Measurements from ENCODE around the gene CBX3.

GRCh38 chr7:26203016-26203415 lies 1.5 kb downstream of the CBX3 start:
- TF ChIP-seq, protein P1, sequence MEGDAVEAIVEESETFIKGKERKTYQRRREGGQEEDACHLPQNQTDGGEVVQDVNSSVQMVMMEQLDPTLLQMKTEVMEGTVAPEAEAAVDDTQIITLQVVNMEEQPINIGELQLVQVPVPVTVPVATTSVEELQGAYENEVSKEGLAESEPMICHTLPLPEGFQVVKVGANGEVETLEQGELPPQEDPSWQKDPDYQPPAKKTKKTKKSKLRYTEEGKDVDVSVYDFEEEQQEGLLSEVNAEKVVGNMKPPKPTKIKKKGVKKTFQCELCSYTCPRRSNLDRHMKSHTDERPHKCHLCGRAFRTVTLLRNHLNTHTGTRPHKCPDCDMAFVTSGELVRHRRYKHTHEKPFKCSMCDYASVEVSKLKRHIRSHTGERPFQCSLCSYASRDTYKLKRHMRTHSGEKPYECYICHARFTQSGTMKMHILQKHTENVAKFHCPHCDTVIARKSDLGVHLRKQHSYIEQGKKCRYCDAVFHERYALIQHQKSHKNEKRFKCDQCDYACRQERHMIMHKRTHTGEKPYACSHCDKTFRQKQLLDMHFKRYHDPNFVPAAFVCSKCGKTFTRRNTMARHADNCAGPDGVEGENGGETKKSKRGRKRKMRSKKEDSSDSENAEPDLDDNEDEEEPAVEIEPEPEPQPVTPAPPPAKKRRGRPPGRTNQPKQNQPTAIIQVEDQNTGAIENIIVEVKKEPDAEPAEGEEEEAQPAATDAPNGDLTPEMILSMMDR (conservative IDR thresholded peaks at IDR 0.05) = no peak
- TF ChIP-seq EZH2 (IDR thresholded peaks at IDR 0.05; ENCODE audit: low read depth) = no peak

Data from PC-9 (cell line).